Measurements from ENCODE around the gene CAPN2. TPM values are rescaled to one million over a fixed set of nuclear protein-coding genes. Genes with fewer than 3 reads are reported as not detected.

CAPN2 gene
- total RNA-seq, 4 donors from 2014 or later = 143 to 276 (median 202) TPM

- TF ChIP-seq, protein P1, sequence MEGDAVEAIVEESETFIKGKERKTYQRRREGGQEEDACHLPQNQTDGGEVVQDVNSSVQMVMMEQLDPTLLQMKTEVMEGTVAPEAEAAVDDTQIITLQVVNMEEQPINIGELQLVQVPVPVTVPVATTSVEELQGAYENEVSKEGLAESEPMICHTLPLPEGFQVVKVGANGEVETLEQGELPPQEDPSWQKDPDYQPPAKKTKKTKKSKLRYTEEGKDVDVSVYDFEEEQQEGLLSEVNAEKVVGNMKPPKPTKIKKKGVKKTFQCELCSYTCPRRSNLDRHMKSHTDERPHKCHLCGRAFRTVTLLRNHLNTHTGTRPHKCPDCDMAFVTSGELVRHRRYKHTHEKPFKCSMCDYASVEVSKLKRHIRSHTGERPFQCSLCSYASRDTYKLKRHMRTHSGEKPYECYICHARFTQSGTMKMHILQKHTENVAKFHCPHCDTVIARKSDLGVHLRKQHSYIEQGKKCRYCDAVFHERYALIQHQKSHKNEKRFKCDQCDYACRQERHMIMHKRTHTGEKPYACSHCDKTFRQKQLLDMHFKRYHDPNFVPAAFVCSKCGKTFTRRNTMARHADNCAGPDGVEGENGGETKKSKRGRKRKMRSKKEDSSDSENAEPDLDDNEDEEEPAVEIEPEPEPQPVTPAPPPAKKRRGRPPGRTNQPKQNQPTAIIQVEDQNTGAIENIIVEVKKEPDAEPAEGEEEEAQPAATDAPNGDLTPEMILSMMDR (IDR thresholded peaks at IDR 0.05) = no peak
- TF ChIP-seq POLR2A (IDR thresholded peaks at IDR 0.05) = no peak
- no peak overlapping the region for H3K27ac ChIP-seq
- H3K36me3 ChIP-seq = no peaks in the 10 kb centered on the region
- no peak overlapping the region for H3K4me3 ChIP-seq
- no peaks in the 10 kb centered on the region for H3K4me1 ChIP-seq
- no peaks in the 10 kb centered on the region for H3K9me3 ChIP-seq
- DNase-seq = no peak
- H3K27me3 ChIP-seq = no peaks in the 10 kb centered on the region
Measured at GRCh38 chr1:223682502-223682901, 29.8 kb upstream of the CAPN2 start.

DNA sequence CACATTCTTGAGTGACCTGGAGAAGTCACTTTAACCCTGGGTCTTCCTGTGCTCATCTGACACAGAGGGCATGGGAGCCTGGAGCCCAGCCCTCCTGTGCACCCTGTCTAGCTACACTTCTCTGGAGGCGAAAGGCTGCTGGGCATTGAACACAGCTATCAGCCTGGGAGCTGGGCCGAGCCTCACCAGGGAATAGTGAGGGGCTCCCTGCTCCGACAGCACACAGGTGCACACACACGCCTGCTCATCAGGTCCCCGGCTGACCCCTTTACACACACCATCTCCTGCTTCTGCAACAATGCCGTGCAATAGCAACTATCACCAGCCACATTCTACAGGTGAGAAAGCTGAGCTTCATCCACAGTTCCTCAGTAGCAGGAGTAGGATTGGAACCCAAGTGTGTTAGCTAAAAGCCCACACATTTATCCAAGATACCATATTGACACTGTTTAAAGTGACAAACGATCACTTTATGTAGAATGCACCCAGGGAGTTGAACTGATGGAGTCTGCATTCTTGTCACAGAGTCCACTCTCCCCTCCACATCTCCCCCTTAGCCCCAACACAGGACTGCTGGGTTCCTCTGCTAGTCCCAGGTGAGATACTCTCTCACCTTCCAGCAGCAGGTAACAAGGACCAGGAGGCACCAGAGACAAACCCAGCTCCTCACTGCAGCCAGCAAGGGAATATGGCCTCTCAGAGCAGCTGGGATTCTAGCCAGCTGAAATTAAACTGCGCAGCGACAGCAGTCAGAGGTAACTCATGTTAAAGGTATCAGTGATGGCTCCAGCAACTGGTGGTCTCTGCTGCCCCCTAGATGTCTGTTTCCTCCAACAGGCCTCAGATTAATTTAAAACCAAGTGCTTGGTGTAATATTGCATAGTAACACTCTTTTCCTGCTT lies 28.5 kb upstream of the CAPN2 start:
- H3K27me3 ChIP-seq = no peaks in the 10 kb centered on the region
- H3K9me3 ChIP-seq = no peaks in the 10 kb centered on the region
- no peaks in the 10 kb centered on the region for H3K4me1 ChIP-seq
- peak in 2 of 3 donors; percentile 26 to 82 for DNase-seq
- TF ChIP-seq POLR2A (IDR thresholded peaks at IDR 0.05) = no peak
- TF ChIP-seq, protein P1 (IDR thresholded peaks at IDR 0.05) = peak in 4 of 6 experiments; percentile 48 to 80 (median 78)
- no peaks in the 10 kb centered on the region for H3K36me3 ChIP-seq
- no peak overlapping the region for H3K4me3 ChIP-seq
- no peak overlapping the region for H3K27ac ChIP-seq

- DNase-seq = no peak
- no peak overlapping the region for H3K4me3 ChIP-seq
- H3K27me3 ChIP-seq = no peaks in the 10 kb centered on the region
- no peak for TF ChIP-seq POLR2A (IDR thresholded peaks at IDR 0.05)
- TF ChIP-seq, protein P1 (IDR thresholded peaks at IDR 0.05) = no peak
- H3K36me3 ChIP-seq = no peaks in the 10 kb centered on the region
- H3K27ac ChIP-seq = no peak overlapping the region
- H3K4me1 ChIP-seq = no peaks in the 10 kb centered on the region
- H3K9me3 ChIP-seq = no peaks in the 10 kb centered on the region
Measured at GRCh38 chr1:223684488-223684792, 27.9 kb upstream of the CAPN2 start.

- no peaks in the 10 kb centered on the region for H3K9me3 ChIP-seq
Measured at GRCh38 chr1:223691121-223691520, 21.2 kb upstream of the CAPN2 start.

GRCh38 chr1:223695014-223695548 lies 17.3 kb upstream of the CAPN2 start:
- H3K4me3 ChIP-seq = no peak overlapping the region
- H3K9me3 ChIP-seq = no peaks in the 10 kb centered on the region
- no peak overlapping the region for H3K27ac ChIP-seq
- H3K36me3 ChIP-seq = no peaks in the 10 kb centered on the region
- DNase-seq = no peak
- TF ChIP-seq, protein P1 (IDR thresholded peaks at IDR 0.05) = no peak
- no peak for TF ChIP-seq POLR2A (IDR thresholded peaks at IDR 0.05)
- peaks cover 0 to 6% (median 0%) of the 10 kb centered on the region in 4 donors for H3K4me1 ChIP-seq
- no peaks in the 10 kb centered on the region for H3K27me3 ChIP-seq

More at GRCh38 chr1:223691121-223691520, 21.2 kb upstream of the CAPN2 start:
- Histone ChIP-seq H3K27me3 (no peaks in the 10 kb centered on the region), H3K4me3 (no peak overlapping the region), H3K4me1 (no peaks in the 10 kb centered on the region), H3K36me3 (no peaks in the 10 kb centered on the region), H3K27ac (no peak overlapping the region)
- DNase-seq = no peak
- TF ChIP-seq POLR2A (IDR thresholded peaks at IDR 0.05) = no peak
- TF ChIP-seq, protein P1 (IDR thresholded peaks at IDR 0.05) = no peak

All from Peyer's patch (tissue), 4 donors.